OCI-LY1 (cell line): ENCODE data around the gene RALGDS.

Source experiments
- EZH2 ChIP-seq: fragments of 200-600 bp; sonication (generic), shearing (Covaris generic); IDR thresholded peaks from 2 replicates; pipeline ENCODE4 v1.8.0; 2017; ENCODE audit warnings: borderline replicate concordance, mixed run types, mild to moderate bottlenecking, antibody characterized with exemption, low read length, moderate library complexity, mixed read lengths
- TF ChIP-seq, protein P1 (sequence below): fragments of 200-600 bp; sonication (generic), shearing (Covaris generic); IDR thresholded peaks from 2 replicates; pipeline ENCODE4 v1.5.1; 2017; ENCODE audit warnings: mild to moderate bottlenecking, antibody characterized with exemption, low read length, moderate library complexity, mixed read lengths

DNA sequence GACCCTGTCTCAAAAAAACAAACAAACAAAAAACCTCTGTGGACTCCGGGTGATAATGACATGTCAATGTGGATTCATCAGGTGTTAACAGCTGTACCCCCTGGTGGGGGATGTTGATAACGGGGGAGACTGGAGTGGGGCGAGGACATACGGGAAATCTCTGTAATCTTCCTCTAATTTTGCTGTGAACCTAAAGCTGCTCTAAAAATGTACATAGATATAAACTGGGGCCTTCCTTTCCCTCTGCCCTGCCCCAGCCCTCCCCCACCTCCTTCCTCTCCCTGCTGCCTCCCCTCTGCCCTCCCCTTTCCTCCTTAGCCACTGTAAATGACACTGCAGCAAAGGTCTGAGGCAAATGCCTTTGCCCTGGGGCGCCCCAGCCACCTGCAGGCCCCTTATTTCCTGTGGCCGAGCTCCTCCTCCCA is 60.6 kb downstream of the RALGDS start:
- TF ChIP-seq, protein P1, sequence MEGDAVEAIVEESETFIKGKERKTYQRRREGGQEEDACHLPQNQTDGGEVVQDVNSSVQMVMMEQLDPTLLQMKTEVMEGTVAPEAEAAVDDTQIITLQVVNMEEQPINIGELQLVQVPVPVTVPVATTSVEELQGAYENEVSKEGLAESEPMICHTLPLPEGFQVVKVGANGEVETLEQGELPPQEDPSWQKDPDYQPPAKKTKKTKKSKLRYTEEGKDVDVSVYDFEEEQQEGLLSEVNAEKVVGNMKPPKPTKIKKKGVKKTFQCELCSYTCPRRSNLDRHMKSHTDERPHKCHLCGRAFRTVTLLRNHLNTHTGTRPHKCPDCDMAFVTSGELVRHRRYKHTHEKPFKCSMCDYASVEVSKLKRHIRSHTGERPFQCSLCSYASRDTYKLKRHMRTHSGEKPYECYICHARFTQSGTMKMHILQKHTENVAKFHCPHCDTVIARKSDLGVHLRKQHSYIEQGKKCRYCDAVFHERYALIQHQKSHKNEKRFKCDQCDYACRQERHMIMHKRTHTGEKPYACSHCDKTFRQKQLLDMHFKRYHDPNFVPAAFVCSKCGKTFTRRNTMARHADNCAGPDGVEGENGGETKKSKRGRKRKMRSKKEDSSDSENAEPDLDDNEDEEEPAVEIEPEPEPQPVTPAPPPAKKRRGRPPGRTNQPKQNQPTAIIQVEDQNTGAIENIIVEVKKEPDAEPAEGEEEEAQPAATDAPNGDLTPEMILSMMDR: no peak
- no peak for TF ChIP-seq EZH2
